HepG2 (cell line): ENCODE results near the gene SAA2. TPM values are rescaled to one million over a fixed set of nuclear protein-coding genes. Genes with fewer than 3 reads are reported as not detected.

Source experiments
- ATAD3A ChIP-seq: sonication (generic); formaldehyde crosslinking; IDR thresholded peaks from 2 replicates; pipeline ENCODE4 v1.4.0; 2020; ENCODE audit warnings: missing genetic modification reagents
- CAMTA2 ChIP-seq: sonication (generic); formaldehyde crosslinking; IDR thresholded peaks from 2 replicates; pipeline ENCODE4 v1.4.0; 2020; ENCODE audit warnings: mild to moderate bottlenecking, missing genetic modification reagents, borderline replicate concordance
- CERS6 ChIP-seq: sonication (generic); formaldehyde crosslinking; IDR thresholded peaks from 2 replicates; pipeline ENCODE4 v1.5.0; 2020; ENCODE audit warnings: missing genetic modification reagents
- FOXO4 ChIP-seq: sonication (generic); formaldehyde crosslinking; conservative IDR thresholded peaks from 2 replicates; pipeline ENCODE4 v1.8.1; 2023; ENCODE audit warnings: missing genetic modification reagents
- GATAD1 ChIP-seq: IDR thresholded peaks from 2 replicates; pipeline ENCODE4 v1.6.1; 2016; ENCODE audit warnings: missing genetic modification reagents, missing compliant biosample characterization
- KAT7 ChIP-seq: IDR thresholded peaks from 2 replicates; pipeline ENCODE4 v1.6.1; 2018; ENCODE audit warnings: borderline replicate concordance, missing compliant biosample characterization
- KLF13 ChIP-seq: sonication (generic); formaldehyde crosslinking; IDR thresholded peaks from 2 replicates; pipeline ENCODE4 v1.4.0; 2020; ENCODE audit warnings: mild to moderate bottlenecking, missing genetic modification reagents
- LBX2 ChIP-seq: sonication (generic); formaldehyde crosslinking; IDR thresholded peaks from 2 replicates; pipeline ENCODE4 v1.5.0; 2020; ENCODE audit warnings: missing genetic modification reagents, mild to moderate bottlenecking, borderline replicate concordance
- MED1 ChIP-seq: sonication (generic); formaldehyde crosslinking; IDR thresholded peaks from 2 replicates; pipeline ENCODE4 v1.4.0; 2020; ENCODE audit warnings: missing genetic modification reagents
- NCOA2 ChIP-seq: sonication (generic); formaldehyde crosslinking; IDR thresholded peaks from 2 replicates; pipeline ENCODE4 v1.8.0; 2022; ENCODE audit warnings: inconsistent platforms
- PLRG1 ChIP-seq: fragments of 450-650 bp; conservative IDR thresholded peaks from 2 replicates; pipeline ENCODE4 v1.6.1; 2016
- SALL2 ChIP-seq: sonication (generic); formaldehyde crosslinking; IDR thresholded peaks from 2 replicates; pipeline ENCODE4 v1.8.1; 2023; ENCODE audit warnings: mild to moderate bottlenecking, missing genetic modification reagents, inconsistent platforms
- SKIL ChIP-seq: sonication (generic); formaldehyde crosslinking; IDR thresholded peaks from 2 replicates; pipeline ENCODE4 v1.8.0; 2022; ENCODE audit warnings: missing genetic modification reagents, mild to moderate bottlenecking, moderate library complexity, borderline replicate concordance
- SP140L ChIP-seq: sonication (generic); formaldehyde crosslinking; IDR thresholded peaks from 2 replicates; pipeline ENCODE4 v1.4.0; 2020; ENCODE audit warnings: missing genetic modification reagents, borderline replicate concordance
- TAF15 ChIP-seq: fragments of 200-400 bp; formaldehyde crosslinking; IDR thresholded peaks from one replicate; pipeline ENCODE4 v1.6.1; 2018; ENCODE audit warnings: mild to moderate bottlenecking, low read depth, low read length; ENCODE audit not compliant: poor library complexity, severe bottlenecking
- ZBTB8A ChIP-seq: sonication (generic); formaldehyde crosslinking; IDR thresholded peaks from 2 replicates; pipeline ENCODE4 v1.4.0; 2020; ENCODE audit warnings: mild to moderate bottlenecking, low read depth, missing genetic modification reagents, borderline replicate concordance
- ZMYM3 ChIP-seq: sonication (generic); formaldehyde crosslinking; IDR thresholded peaks from 2 replicates; pipeline ENCODE4 v1.5.1; 2020; ENCODE audit warnings: mild to moderate bottlenecking, missing genetic modification reagents
- ZNF143 ChIP-seq: sonication (generic); formaldehyde crosslinking; IDR thresholded peaks from 2 replicates; pipeline ENCODE4 v1.4.0; 2020; ENCODE audit warnings: missing genetic modification reagents
- ZNF264 ChIP-seq: sonication (generic); formaldehyde crosslinking; IDR thresholded peaks from 2 replicates; pipeline ENCODE4 v1.4.0; 2020; ENCODE audit warnings: missing genetic modification reagents
- ZNF337 ChIP-seq: sonication (generic); formaldehyde crosslinking; IDR thresholded peaks from 2 replicates; pipeline ENCODE4 v1.5.1; 2020; ENCODE audit warnings: missing genetic modification reagents, low read depth, mild to moderate bottlenecking, borderline replicate concordance
- ZNF510 ChIP-seq: sonication (generic); formaldehyde crosslinking; IDR thresholded peaks from 2 replicates; pipeline ENCODE4 v1.4.0; 2020; ENCODE audit warnings: low read depth, mild to moderate bottlenecking, missing genetic modification reagents
- ZNF660 ChIP-seq: sonication (generic); formaldehyde crosslinking; IDR thresholded peaks from 2 replicates; pipeline ENCODE4 v1.5.1; 2020; ENCODE audit warnings: mild to moderate bottlenecking, low read depth, missing genetic modification reagents, borderline replicate concordance
- ZNF770 ChIP-seq: sonication (generic); formaldehyde crosslinking; IDR thresholded peaks from 2 replicates; pipeline ENCODE4 v1.5.0; 2020; ENCODE audit warnings: mild to moderate bottlenecking, missing genetic modification reagents
- polyA plus RNA-seq, 8 experiments: library from polyadenylated mRNA; depleted of rRNA in 3 of 8; stranded (reverse) in 7 of 8; unstranded in 1 of 8; fragments of >200 nt; fragmentation: Illumina TruSeq in 4 of 8; extraction: Trizol in 4 of 8; gene quantifications; 2 replicates each; pipeline versions ENCODE4 v1.2.1 to v1.2.3, GENCODE V29; 2011 to 2016; ENCODE audit warnings: low read depth in 4 of 8, missing spikeins in 1 of 8, mixed read lengths in 1 of 8; ENCODE audit not compliant: insufficient read depth in 1 of 8
- total RNA-seq, 5 experiments: library from RNA; depleted of rRNA; stranded (reverse); fragments of >200 nt; fragmentation: Illumina TruSeq; extraction: Trizol; gene quantifications; 2 replicates each; pipeline ENCODE4 v1.2.3, GENCODE V29; 2016; ENCODE audit warnings: low read depth in 1 of 5

The SAA2 gene
- total and polyA plus RNA-seq, 2 of the 13 experiments (the other 11 are each of a cell fraction or from before 2014, with no cell fraction given), result 0.27 TPM; not detected in 1

- no peak for TF ChIP-seq CERS6 (CRISPR knock-in tag)
- no peak for TF ChIP-seq MED1 (CRISPR knock-in tag)
- TF ChIP-seq GATAD1 (CRISPR knock-in tag), result no peak
- no peak for TF ChIP-seq SALL2 (CRISPR knock-in tag)
- TF ChIP-seq ZNF143 (CRISPR knock-in tag), result no peak
- no peak for TF ChIP-seq KLF13
- TF ChIP-seq TAF15, result no peak
- TF ChIP-seq ZNF264, result no peak
- no peak for TF ChIP-seq FOXO4
- no peak for TF ChIP-seq LBX2 (CRISPR knock-in tag)
- TF ChIP-seq ZBTB8A (CRISPR knock-in tag), result no peak
- TF ChIP-seq KAT7, result no peak
- no peak for TF ChIP-seq SP140L (CRISPR knock-in tag)
- TF ChIP-seq PLRG1, result no peak
- no peak for TF ChIP-seq SKIL (CRISPR knock-in tag)
- TF ChIP-seq CAMTA2 (CRISPR knock-in tag), result no peak
- TF ChIP-seq ZNF660 (CRISPR knock-in tag), result no peak
- TF ChIP-seq ZNF510, result no peak
- TF ChIP-seq ZNF770 (CRISPR knock-in tag), result peak; percentile 91
- no peak for TF ChIP-seq NCOA2 (CRISPR knock-in tag)
- TF ChIP-seq ATAD3A, result no peak
- TF ChIP-seq ZNF337 (CRISPR knock-in tag), result no peak
- TF ChIP-seq ZMYM3, result peak; percentile 32; the same call in 1 of the 2 replicates
These were observed 12.8 kb downstream of the SAA2 start (continued) for GRCh38 chr11:18235394-18236334.
